ENCODE results near the gene ITGA11. TPM values are rescaled to one million over a fixed set of nuclear protein-coding genes. Genes with fewer than 3 reads are reported as not detected.

ITGA11 gene
- total and polyA plus RNA-seq, 4 experiments from 2014 or later: not detected

- POLR2A ChIA-PET (ENCODE audit: partially characterized antibody): no interaction called here
- H3K9me3 ChIP-seq (ENCODE audit: control insufficient read depth in 1 of 2, low read length in 2 of 2): no peaks in the 10 kb centered on the region
Measured at GRCh38 chr15:68407141-68407885, 24.6 kb downstream of the ITGA11 start.

GRCh38 chr15:68405378-68406250 lies 26.3 kb downstream of the ITGA11 start:
- peaks cover 3 to 7% of the 10 kb centered on the region in 2 donors for H3K27me3 Mint-ChIP-seq
- no peak for DNase-seq
- H3K27ac Mint-ChIP-seq: no peak overlapping the region
- Histone ChIP-seq H3K36me3 (ENCODE audit: insufficient read depth, low read length) (no peaks in the 10 kb centered on the region), H3K4me3 (ENCODE audit: low read length in 2 of 2) (no peak overlapping the region), H3K27ac (ENCODE audit: low read depth, low read length) (no peak overlapping the region), H3K27me3 (ENCODE audit: insufficient read depth, low read length) (no peaks in the 10 kb centered on the region), H3K4me1 (ENCODE audit: insufficient read depth, low read length) (no peaks in the 10 kb centered on the region), H3K9me3 (ENCODE audit: control insufficient read depth in 1 of 2, low read length in 2 of 2) (no peaks in the 10 kb centered on the region)
- H3K4me1 Mint-ChIP-seq: no peaks in the 10 kb centered on the region
- peaks cover 0 to 8% (median 3%) of the 10 kb centered on the region in 8 donors for H3K9me3 Mint-ChIP-seq
- POLR2A ChIA-PET (ENCODE audit: partially characterized antibody): no interaction called here
- intact Hi-C loops (cut with micrococcal nuclease): no loop called here
- CTCF ChIA-PET (ENCODE audit: partially characterized antibody): no interaction called here
- no peak overlapping the region for H3K4me3 Mint-ChIP-seq
- no peaks in the 10 kb centered on the region for H3K36me3 Mint-ChIP-seq

More at GRCh38 chr15:68407141-68407885, 24.6 kb downstream of the ITGA11 start:
- CTCF ChIA-PET (ENCODE audit: partially characterized antibody): no interaction called here
- H3K27me3 Mint-ChIP-seq: peaks cover 3 to 7% of the 10 kb centered on the region in 2 donors
- no peak overlapping the region for H3K27ac Mint-ChIP-seq
- no peak for DNase-seq
- H3K36me3 Mint-ChIP-seq: no peaks in the 10 kb centered on the region
- H3K4me3 Mint-ChIP-seq: no peak overlapping the region
- no peaks in the 10 kb centered on the region for H3K4me1 Mint-ChIP-seq
- H3K4me1 ChIP-seq (ENCODE audit: insufficient read depth, low read length): no peaks in the 10 kb centered on the region
- no peaks in the 10 kb centered on the region for H3K36me3 ChIP-seq (ENCODE audit: insufficient read depth, low read length)
- H3K27ac ChIP-seq (ENCODE audit: low read depth, low read length): no peak overlapping the region
- no peaks in the 10 kb centered on the region for H3K27me3 ChIP-seq (ENCODE audit: insufficient read depth, low read length)
- intact Hi-C loops (cut with micrococcal nuclease): no loop called here
- H3K4me3 ChIP-seq (ENCODE audit: low read length in 2 of 2): no peak overlapping the region
- peaks cover 0 to 8% (median 3%) of the 10 kb centered on the region in 8 donors for H3K9me3 Mint-ChIP-seq

GRCh38 chr15:68404056-68404798 lies 27.7 kb downstream of the ITGA11 start:
- Mint-ChIP-seq H3K27me3 (peaks cover 3 to 7% of the 10 kb centered on the region in 2 donors), H3K9me3 (peaks cover 0 to 8% (median 3%) of the 10 kb centered on the region in 8 donors), H3K4me3 (no peak overlapping the region), H3K36me3 (no peaks in the 10 kb centered on the region), H3K4me1 (no peaks in the 10 kb centered on the region), H3K27ac (no peak overlapping the region)
- Histone ChIP-seq H3K27ac (ENCODE audit: low read depth, low read length) (no peak overlapping the region), H3K4me1 (ENCODE audit: insufficient read depth, low read length) (no peaks in the 10 kb centered on the region), H3K4me3 (ENCODE audit: low read length in 2 of 2) (no peak overlapping the region), H3K27me3 (ENCODE audit: insufficient read depth, low read length) (no peaks in the 10 kb centered on the region), H3K9me3 (ENCODE audit: control insufficient read depth in 1 of 2, low read length in 2 of 2) (no peaks in the 10 kb centered on the region), H3K36me3 (ENCODE audit: insufficient read depth, low read length) (no peaks in the 10 kb centered on the region)
- CTCF ChIA-PET (ENCODE audit: partially characterized antibody): no interaction called here
- no peak for DNase-seq
- intact Hi-C loops (cut with micrococcal nuclease): no loop called here
- POLR2A ChIA-PET (ENCODE audit: partially characterized antibody): no interaction called here

GRCh38 chr15:68403161-68403941 lies 28.6 kb downstream of the ITGA11 start:
- H3K4me1 ChIP-seq (ENCODE audit: insufficient read depth, low read length): no peaks in the 10 kb centered on the region
- Mint-ChIP-seq H3K4me1 (no peaks in the 10 kb centered on the region), H3K27ac (no peak overlapping the region), H3K4me3 (no peak overlapping the region), H3K27me3 (peaks cover 3 to 5% of the 10 kb centered on the region in 2 donors), H3K36me3 (no peaks in the 10 kb centered on the region), H3K9me3 (peaks cover 0 to 8% (median 3%) of the 10 kb centered on the region in 8 donors)
- no peaks in the 10 kb centered on the region for H3K27me3 ChIP-seq (ENCODE audit: insufficient read depth, low read length)
- H3K27ac ChIP-seq (ENCODE audit: low read depth, low read length): no peak overlapping the region
- intact Hi-C loops (cut with micrococcal nuclease): no loop called here
- no peaks in the 10 kb centered on the region for H3K9me3 ChIP-seq (ENCODE audit: control insufficient read depth in 1 of 2, low read length in 2 of 2)
- POLR2A ChIA-PET (ENCODE audit: partially characterized antibody): no interaction called here
- CTCF ChIA-PET (ENCODE audit: partially characterized antibody): no interaction called here
- no peak for DNase-seq
- no peaks in the 10 kb centered on the region for H3K36me3 ChIP-seq (ENCODE audit: insufficient read depth, low read length)
- no peak overlapping the region for H3K4me3 ChIP-seq (ENCODE audit: low read length in 2 of 2)

GRCh38 chr15:68402432-68403160 lies 29.4 kb downstream of the ITGA11 start:
- H3K9me3 ChIP-seq (ENCODE audit: control insufficient read depth in 1 of 2, low read length in 2 of 2): no peaks in the 10 kb centered on the region
- Mint-ChIP-seq H3K4me1 (no peaks in the 10 kb centered on the region), H3K4me3 (no peak overlapping the region), H3K36me3 (no peaks in the 10 kb centered on the region), H3K27me3 (no peaks in the 10 kb centered on the region), H3K9me3 (peaks cover 0 to 8% (median 3%) of the 10 kb centered on the region in 8 donors), H3K27ac (peak overlapping the region in 1 of 7 donors; percentile 39)
- H3K27me3 ChIP-seq (ENCODE audit: insufficient read depth, low read length): no peaks in the 10 kb centered on the region
- no peak overlapping the region for H3K27ac ChIP-seq (ENCODE audit: low read depth, low read length)
- ChIA-PET CTCF (ENCODE audit: partially characterized antibody) (no interaction called here), POLR2A (ENCODE audit: partially characterized antibody) (no interaction called here)
- intact Hi-C loops (cut with micrococcal nuclease): no loop called here
- H3K4me1 ChIP-seq (ENCODE audit: insufficient read depth, low read length): no peaks in the 10 kb centered on the region
- no peaks in the 10 kb centered on the region for H3K36me3 ChIP-seq (ENCODE audit: insufficient read depth, low read length)
- no peak for DNase-seq
- no peak overlapping the region for H3K4me3 ChIP-seq (ENCODE audit: low read length in 2 of 2)

- intact Hi-C loops (cut with micrococcal nuclease): no loop called here
- Mint-ChIP-seq H3K4me1 (no peaks in the 10 kb centered on the region), H3K27ac (no peak overlapping the region), H3K36me3 (no peaks in the 10 kb centered on the region), H3K27me3 (no peaks in the 10 kb centered on the region), H3K9me3 (peaks cover 0 to 8% (median 3%) of the 10 kb centered on the region in 8 donors), H3K4me3 (no peak overlapping the region)
- CTCF ChIA-PET (ENCODE audit: partially characterized antibody): no interaction called here
- no peaks in the 10 kb centered on the region for H3K9me3 ChIP-seq (ENCODE audit: control insufficient read depth in 1 of 2, low read length in 2 of 2)
- no peaks in the 10 kb centered on the region for H3K27me3 ChIP-seq (ENCODE audit: insufficient read depth, low read length)
- no peak overlapping the region for H3K4me3 ChIP-seq (ENCODE audit: low read length in 2 of 2)
- H3K4me1 ChIP-seq (ENCODE audit: insufficient read depth, low read length): no peaks in the 10 kb centered on the region
- H3K27ac ChIP-seq (ENCODE audit: low read depth, low read length): no peak overlapping the region
- H3K36me3 ChIP-seq (ENCODE audit: insufficient read depth, low read length): no peaks in the 10 kb centered on the region
- DNase-seq: peak in 1 of 5 donors; percentile 10
- POLR2A ChIA-PET (ENCODE audit: partially characterized antibody): no interaction called here
Measured at GRCh38 chr15:68401496-68402431, 30.2 kb downstream of the ITGA11 start.
